Stimulated activated CD8-positive, alpha-beta memory T cell treated with anti-CD3 and anti-CD28 coated beads, Interleukin-4, amount 100 ng/mL, for 48 hours (primary cell): ENCODE results near the gene PLXNA2.

Experiments used
- DNase-seq: peaks from one replicate; pipeline ENCODE4 v3.0.0-alpha.2; 2020

PLXNA2 gene

DNA sequence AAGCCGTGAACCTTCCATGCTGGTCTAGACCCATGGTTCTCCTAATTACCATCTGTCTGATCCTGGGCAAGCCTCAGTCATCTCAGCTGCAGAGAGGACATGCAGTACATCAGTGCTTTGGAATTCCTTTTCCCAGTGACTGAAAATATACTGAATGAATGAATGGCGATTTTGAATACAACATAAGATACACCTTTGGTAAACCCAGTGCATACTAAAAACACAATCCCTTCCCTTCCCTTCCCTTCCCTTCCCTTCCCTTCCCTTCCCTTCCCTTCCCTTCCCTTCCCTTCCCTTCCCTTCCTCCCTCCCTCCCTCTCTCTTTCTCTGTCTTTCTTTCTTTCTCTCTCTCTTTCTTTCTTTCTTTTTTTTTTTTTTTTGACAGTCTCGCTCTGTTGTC, 21.3 kb upstream of the PLXNA2 start:
- no peak for DNase-seq

DNA sequence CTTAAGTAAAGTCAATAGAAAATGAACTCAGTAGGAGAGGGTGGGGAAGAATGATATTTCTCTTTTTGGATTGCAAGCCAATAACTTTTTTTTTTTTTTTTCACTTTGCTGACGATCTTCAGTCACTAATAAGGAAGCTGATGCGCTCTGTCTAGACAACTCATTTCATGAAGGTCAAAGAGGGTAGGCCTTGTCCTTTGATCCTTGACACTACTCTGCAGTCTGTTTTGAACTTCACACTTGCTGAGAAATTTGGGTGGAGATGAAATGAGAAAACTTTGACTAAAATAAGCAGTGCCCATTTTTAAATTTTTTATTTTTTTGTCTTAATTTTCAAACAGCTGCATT, 20.9 kb upstream of the PLXNA2 start:
- no peak for DNase-seq

DNA sequence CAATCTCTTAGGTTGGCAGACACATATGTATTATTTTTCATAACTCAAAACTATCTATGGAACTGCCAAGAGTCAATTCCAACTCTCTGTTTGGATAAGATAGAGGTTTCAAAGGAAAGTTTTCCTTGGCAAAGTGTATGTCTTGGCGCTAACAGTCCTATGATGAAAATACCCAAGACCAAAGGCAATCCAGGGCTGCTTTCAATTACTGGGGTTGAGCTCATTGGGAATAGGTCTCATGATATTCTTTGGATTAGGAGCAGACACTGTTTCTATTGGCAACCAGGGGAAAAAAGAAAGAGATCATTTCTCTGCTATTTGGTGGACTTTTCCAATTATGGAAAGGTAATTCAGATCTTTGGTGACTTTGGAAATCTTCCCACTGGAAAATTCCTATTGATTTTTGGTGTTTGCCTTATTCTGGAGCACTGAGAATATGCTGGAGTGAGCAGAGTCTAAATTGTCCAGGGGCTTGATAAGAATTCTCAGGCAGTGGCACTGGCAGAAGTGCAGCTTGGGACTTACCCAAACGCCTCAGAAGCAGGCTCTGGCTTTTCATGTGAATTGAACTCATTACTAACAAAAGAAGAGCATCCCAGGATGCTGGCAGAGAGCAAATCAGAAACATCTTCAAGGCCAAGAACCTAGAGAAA, 20.4 kb upstream of the PLXNA2 start:
- DNase-seq = no peak

DNA sequence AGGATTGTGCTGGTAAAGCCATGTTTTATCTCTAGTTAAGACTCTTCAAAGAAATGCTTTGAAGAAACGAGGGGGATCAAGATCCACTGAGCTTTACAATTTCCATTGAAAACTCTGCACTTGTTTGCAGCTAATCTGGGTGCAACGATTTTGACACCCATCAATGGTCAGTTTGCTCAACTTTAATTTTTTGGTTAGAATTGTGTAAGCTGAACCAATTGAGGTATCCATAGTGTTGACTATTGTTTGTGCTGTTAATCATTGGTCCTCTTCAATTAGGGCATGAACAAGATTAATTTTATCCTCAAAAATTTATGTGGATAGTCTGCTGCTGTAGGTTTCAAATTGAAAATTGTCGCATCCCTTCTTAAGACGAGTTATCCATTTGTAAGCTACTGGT, 17.7 kb upstream of the PLXNA2 start:
- DNase-seq = no peak

DNA sequence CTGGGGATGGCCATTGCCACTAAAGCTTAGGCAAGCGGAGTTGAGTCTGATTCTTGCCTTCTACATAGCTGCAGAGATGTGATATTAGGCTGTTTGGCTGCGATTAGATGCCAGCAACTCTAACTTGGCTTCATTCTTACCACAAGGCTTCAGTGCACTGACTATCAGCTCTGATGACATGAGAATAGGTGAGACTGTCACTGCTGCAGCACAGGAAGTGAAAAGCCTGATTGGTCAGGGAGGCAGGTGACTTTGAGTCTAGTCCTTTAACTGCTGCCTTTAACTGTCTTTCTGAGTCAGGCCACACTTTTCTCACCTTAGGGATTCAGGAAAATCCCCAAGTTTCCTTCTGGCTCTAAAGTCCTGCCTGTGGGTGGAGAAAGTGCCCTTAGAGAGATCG, 14.1 kb upstream of the PLXNA2 start:
- DNase-seq = no peak

DNA sequence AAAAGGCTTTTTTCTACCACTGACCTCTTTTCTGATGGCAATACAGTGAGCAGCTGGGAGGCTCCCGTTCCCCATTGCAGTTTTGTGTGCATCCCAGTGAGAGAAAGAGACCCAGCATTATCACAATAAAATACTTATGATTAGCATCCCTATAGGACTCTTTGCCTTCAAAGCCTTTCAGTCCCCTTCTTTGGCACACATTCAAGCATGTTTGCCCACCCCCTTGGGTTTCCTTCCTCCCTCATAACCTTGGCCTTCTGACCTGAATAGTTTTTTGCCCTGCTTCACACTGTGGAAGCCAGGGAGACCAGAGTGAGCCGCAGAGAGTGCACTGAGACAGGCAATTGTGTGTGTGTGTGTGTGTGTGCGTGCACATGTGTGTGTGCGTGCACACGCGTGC, 13.2 kb upstream of the PLXNA2 start:
- DNase-seq = no peak

DNA sequence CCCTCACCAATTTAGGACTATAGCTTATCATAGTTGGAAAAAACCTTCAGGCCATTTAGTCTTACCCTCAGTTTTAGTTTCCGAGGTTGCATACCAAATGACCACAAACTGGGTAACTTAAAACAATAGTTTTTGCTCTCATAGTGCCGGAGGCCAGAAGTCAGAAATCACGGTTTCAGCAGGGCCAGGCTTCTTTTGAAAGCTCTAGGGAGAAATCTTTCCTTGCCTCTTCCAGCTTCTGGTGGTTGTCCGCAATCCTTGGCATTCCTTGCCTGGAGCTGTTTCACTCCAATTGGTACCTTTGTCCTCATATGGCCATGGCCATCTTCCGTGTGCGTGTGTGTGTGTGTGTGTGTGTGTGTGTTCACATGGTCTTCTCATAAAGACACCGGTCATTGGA, 12.4 kb upstream of the PLXNA2 start:
- no peak for DNase-seq

DNA sequence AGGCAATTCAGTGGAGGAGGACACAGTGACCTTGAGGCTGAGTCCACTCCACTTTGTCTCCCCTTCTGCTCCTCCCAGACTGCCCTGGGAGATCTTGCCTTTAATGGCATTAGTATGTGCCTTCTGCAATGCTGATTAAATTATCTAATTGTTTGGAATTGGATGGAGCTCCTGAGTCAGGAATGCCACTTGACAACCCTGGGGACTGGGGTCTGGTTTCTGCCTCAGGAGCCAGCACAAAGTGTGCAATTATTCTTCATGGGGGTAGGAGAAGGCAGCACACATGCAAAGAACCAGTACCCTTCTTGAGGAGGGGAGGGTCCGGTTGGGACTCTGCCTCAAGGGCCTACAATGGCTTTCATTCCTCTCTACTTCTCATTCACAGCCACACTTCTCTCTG, 11.9 kb upstream of the PLXNA2 start:
- DNase-seq = no peak

DNA sequence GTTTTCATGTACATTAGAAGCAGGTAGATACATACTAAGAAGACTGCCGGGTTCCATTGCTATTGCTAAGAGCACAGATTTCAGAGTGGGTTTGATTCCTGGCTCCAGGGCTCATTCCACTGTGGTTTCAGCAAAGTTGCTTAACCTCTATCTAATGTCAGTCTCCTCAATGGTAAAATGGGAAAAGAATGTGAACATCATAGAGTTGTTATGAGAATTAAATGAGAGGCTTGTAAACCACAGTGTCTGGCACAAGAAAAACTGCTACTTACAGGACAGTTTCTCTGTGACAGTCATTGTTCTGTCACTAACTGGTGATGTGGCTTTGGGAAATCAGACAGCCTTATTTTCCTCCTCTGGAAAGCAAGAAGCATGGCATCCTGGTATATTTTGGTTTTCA, 10.7 kb upstream of the PLXNA2 start:
- no peak for DNase-seq

DNA sequence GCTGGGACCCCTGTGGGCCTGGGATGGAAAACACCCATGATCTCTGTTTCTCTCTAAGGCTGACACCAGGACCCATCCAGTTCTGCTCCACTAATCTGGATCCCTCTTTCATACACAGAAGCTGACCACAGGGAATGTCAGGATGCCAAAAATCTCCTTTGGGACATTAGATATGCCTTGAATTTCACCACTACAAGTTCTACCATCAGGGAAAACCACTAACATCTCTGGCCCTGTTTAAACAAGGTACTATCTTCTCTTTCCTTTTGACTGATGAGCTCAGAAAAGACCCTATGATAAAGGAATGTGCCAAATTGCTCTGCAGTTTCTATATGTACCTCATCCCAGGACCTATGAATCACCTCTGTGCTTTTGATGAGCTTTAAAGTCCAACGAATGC, 10.2 kb upstream of the PLXNA2 start:
- no peak for DNase-seq

DNA sequence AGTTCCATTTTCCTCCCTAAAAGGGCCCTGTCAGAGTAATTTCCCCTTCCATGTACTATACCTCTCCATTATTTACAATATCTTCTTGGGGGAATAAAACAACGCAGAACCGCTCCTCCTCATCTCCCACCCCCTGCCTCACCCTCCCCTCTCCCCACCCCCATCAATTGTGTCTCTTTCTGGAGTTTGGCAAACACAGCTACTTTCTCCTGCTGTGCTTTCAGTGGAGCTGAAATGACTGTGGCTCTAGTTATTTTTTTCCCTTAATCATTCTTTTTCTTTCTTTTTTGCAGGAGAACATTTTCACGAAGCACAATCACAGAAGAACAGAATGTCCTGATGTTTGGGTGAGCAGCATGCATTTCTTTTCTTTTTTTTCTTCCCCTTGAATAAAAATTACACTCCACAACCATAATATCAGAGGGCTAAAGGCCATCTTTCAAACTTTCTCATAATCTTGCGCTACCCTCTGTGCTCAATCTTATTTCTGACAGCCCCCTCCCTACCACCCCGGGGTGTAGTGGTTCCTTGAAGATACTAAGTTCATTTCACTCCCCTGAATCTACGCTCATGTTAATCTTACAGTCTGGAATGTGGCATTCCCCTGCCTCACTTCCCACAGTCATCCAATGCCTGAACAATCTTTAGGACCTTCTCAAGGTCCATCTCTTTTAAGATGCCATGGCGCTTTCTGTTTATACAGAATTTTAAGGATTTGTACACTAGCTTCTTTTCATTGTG, 8.8 kb upstream of the PLXNA2 start:
- DNase-seq = no peak

DNA sequence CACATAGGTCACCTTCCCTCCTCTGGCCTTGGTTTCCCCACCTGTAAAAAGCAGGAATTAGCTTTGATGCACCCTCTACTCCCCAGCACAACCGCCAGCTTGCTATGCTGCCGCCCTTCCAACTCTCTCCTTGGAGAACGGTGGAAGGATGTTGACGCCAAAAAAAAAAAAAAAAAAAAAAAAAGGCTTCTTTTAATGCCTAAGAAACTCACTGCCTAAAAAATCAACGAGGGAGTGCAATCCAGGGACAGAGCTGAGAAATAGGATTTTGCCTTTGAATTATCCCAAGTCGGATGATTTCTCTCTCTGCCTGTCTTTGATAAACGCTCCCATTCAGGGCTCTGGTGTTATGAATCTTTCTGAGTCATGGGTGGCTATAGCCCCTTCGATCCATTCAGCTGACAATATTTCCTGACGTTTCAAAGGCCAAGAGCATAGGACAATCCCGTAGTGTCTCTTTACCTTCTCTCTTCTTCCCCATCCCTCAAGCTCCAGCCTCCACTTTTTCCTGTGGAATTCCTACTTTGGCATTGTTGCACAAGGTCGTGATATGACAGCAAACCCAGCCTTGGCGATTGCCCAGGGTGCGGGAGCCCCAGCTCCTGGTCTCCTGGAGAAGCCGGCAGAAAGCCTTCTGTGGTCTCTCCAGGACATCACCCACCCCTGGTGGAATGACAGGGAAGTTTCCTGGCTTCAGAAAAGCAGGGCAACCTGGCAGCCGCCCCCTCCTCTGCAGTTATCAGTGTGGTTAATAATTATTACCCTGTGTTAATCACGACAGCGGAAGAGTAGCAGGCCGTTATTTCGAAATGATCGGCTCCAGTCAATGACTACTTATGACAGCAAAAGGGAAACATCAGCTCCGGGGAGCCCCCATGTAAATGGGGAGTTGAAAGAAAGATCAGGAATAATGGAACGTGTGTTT, 8.0 kb upstream of the PLXNA2 start:
- DNase-seq = no peak

DNA sequence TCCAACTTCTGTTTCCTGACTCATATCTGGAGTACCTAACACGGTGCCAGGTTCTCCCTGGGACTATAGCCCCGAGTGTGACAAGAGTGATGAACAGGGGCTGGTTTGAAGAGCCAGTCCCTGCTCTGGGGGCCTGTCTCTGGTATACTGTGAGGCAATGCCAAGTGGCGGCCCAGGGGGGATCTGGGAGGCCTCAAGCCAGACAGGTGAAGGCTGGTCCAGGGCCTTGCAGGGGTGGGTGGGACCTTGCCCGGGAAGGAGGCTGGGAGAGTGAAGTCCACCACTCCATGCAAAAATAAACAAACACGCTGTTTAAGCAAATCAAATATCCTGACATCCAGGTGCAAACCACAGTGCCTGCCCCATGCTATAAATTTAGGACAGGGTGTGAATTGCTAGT, 6.8 kb upstream of the PLXNA2 start:
- no peak for DNase-seq

DNA sequence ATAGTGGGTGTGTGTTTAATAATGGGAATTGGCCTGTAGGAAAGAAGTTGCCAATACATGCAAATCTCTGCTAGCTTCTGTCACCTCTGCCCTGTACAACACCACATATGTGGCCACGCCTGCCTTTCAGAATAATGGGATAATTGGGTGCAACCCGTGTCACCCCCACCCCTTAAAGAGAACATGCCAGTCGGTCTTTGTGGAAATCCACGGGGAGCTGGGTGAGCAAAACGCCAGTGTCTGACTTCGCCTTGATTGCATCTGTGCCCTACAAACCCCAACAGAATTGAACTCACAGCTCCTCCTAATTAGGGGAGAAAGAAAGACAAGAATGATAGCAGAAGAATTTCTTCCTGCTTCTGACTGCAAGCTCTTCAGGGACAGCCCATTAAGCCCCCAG, 6.4 kb upstream of the PLXNA2 start:
- no peak for DNase-seq

DNA sequence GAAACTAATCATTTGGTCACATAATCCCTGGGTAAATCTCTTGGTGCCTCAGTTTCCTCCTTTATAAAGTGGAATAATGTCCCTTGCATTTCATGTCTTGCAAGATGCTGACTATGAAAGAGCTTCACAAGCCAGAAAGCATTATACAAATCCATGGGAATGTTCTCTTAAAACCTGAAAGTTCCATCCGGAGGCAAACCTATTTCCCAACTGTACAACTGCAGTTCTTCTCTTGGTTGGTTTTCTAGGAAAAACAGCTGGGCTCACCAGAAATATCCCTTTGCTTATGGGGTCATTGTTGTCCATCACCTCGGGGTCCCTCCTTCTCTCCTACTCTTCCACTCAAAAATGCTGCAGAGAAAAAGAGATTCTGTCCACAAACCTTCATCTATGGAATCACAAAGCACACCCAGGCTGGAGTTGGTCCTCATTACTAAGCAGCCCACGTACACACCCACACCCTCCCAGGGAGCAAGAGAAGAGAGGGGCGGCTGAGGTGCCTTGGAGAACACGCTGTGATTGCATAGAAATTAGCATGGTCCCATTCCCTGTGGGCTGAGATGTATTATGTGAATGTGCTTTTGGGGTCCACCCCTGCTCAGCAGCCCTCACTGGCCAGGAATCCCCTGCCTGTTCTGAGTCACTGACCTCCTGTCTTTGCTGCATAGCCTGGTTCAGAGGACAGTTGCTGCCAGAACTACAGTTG, 5.0 kb upstream of the PLXNA2 start:
- DNase-seq = no peak

DNA sequence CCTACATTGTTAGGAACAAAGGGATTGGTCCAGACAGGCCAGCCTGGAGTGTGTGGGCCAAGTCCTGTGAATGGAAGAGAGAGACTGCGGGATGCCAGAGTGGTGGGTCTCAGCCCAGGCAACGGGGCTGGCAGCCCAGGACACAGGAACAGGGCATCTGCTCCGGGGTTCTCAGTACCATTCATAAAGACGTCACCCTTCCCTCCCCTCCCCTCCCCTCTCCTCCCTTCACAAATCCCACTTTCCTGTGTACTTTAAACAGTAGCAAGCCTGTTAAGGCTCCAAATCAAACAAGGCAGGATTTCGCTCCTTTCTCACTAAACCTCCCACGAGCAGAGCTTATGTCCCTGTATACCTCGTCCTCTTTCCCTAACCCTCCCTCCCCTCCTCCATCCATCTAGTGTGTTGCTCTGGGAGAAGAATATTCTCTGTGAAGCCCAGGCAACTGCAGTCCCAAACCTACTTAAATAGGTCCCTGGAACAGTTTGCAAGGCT, 4.2 kb upstream of the PLXNA2 start:
- DNase-seq = no peak

DNA sequence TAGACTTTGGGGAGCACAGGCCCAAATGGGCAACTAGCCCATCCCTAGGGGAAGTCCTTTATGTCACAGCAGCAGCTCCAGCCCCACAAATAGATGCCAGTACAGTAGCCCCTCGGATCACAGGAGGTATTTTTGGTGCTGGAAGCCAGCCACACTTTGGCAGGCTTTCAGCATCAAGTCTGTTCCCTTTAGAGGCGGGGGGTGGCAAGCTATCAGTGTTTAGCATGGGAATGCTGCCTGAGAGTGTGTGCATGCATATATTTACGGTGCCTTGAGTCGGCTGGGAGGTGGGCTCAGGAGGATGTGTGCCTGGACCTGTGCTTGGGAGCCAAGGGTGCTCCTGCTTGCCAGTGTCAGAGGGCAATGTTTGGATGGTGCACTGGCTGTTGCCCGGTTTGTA, 3.5 kb upstream of the PLXNA2 start:
- DNase-seq = no peak

DNA sequence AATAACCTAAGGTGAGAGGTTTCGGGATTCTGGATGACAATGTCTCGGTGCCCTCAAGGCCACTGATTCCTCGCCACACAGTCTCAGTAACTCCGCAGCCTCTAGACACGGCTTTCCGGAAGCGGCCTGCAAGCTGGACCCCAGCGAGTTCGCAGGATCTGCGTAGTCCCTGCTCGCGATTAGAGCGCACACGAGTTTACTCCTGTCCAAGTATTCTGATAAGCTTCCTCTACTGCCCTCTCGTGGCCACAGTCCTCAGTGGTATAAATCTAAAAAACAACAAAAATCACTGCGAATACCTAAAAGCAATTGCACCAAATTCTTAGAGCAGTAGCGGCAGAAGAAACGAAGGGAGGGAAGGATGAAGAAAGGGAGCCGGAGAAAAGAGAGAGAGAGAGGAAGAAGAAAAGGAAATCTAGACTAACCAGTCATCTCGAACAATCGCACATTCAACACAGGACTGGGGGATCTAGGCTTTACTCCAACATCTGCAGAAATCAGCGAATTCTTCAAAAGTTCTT, 1.1 kb upstream of the PLXNA2 start:
- DNase-seq = peak; percentile 89

DNA sequence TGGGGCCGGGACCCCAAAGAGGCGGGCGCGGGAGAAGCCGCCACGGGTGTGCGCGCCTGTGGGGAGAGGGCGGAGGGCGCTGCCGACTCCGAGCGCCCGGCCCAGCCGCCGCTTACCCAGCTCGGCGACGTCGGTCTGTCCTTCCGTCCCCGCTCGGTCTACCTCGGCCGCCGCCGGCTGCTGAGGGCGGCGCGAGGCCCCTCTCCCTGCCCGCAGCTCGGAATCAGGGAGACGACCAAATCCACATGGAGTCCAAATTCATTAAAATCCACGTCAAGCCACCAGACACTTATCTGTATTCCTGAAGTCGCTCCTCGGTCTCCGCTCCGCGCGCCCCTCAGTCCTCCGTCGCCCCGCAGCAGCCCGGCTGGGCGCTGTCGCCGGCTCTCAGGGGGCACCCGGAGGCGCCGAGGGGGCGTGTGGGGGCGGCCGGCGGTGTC, 637 bp downstream of the PLXNA2 start:
- peak; percentile 28 for DNase-seq

DNA sequence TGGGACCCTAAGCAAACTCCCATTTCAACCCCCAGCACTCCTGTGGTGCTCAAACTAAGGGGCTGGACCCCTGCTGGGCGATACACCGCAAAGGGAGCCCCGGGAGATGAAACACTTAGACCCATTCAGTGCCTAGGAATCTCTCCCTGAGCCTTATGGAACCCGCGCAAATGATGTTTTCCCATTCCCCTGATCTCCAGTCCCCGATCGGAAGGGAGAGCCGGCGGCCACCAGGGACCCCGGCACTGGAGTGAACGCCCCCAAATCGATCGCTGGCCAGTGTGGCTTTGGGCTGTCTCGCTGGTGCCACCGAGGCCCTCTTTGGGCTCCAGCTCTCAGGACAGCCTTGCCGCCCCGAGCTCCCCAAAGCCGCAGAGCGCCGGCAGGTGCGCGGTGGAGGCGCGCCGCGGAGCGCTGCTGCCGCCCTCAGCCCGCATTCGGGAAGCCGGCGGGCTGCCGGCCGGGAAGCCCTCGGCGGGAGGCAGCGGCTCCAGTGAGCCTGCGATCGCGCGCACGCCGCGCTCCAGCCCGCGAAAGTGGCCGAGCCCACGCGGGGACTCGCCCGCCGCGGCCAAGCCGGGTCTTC, 1.1 kb downstream of the PLXNA2 start:
- DNase-seq = peak; percentile 26

DNA sequence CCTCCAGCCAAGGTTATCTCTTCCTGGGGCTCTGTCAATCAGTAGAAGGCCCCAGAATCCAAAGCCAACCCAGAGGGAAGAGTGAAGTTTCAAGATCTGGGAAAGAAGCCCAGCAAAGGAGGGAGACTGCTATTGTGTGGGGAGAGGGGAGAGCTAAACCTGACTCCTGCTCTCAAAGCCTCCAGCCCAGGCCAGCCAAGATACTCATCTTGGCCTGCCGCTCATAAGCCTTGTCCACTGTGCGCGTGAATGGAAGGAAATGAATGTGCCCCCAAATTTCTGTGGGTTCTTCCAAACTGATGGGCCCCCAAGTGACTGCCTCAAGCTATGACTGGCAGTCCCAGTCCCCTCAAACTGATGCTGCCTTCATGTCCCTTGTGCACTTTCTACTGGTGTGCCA, 2.0 kb downstream of the PLXNA2 start:
- no peak for DNase-seq

DNA sequence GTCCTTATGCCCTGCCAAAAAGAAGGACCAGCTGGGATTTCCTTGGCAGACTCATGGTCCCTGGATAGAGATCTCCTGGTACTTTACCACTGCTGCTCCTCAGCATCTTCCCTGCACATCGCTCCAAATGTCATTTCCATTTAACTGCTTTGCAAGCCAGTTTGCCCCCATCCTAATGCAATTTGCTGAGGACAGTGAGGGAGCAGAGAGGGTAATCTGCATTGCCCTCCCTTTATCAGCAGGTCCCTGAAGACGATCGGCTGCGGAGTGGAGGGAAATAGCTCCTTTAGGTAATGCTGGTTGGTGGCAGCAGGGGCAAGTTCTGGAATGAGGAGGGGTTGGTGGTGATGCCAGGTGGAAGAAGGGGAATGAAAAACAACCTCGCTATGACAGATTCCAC, 2.7 kb downstream of the PLXNA2 start:
- no peak for DNase-seq
